DND-41 (cell line): Measurements from ENCODE around the gene CCDC171.
A peak's percentile ranks its signal among the peaks of the same experiment; 100 is the strongest.

Experiments used
- CTCF ChIP-seq: IDR thresholded peaks from 2 replicates; pipeline ENCODE4 v1.5.1; 2012; ENCODE audit warnings: borderline replicate concordance, low read length, moderate library complexity, mild to moderate bottlenecking; ENCODE audit not compliant: poor library complexity, severe bottlenecking; ENCODE audit errors: extremely low read depth
- EZH2 ChIP-seq: IDR thresholded peaks from 3 replicates; pipeline ENCODE4 v1.6.1; 2012; ENCODE audit warnings: borderline replicate concordance, low read depth, mild to moderate bottlenecking, moderate library complexity, low read length, inconsistent platforms; ENCODE audit not compliant: severe bottlenecking

- no peak for TF ChIP-seq EZH2
- TF ChIP-seq CTCF, result peak; percentile 2
These were observed at the start of gene CCDC171 for GRCh38 chr9:15552636-15553527.
